Calu3 (cell line): ENCODE results near the gene SLC17A3. TPM values are rescaled to one million over a fixed set of nuclear protein-coding genes. Genes with fewer than 3 reads are reported as not detected.

Source experiments
- BruUV-seq: library from RNA; stranded (reverse); fragments of 400-500 nt; replicated peaks from 2 replicates; lab custom pipeline; 2021; lab: Mats Ljungman, UMichigan
- CTCF ChIA-PET: fragments of 300-600 bp; sonication (Branson Sonifier 250); formaldehyde crosslinking; loops from one replicate; lab custom pipeline; 2022; ENCODE audit warnings: antibody characterized with exemption; lab: Charles Lee
- DNase-seq: peaks from one replicate; pipeline ENCODE4 v3.0.0; 2022
- H3K27ac Mint-ChIP-seq: one replicate; pipeline ENCODE4 v1.8.0; 2022; ENCODE audit warnings: mixed read lengths; ENCODE audit not compliant: unreplicated experiment
- H3K27me3 Mint-ChIP-seq: one replicate; pipeline ENCODE4 v1.8.0; 2022; ENCODE audit warnings: mixed read lengths; ENCODE audit not compliant: unreplicated experiment
- H3K36me3 Mint-ChIP-seq: one replicate; pipeline ENCODE4 v1.8.0; 2022; ENCODE audit warnings: mild to moderate bottlenecking, moderate library complexity, mixed read lengths; ENCODE audit not compliant: insufficient read depth, unreplicated experiment
- H3K4me1 Mint-ChIP-seq: one replicate; pipeline ENCODE4 v1.8.0; 2022; ENCODE audit warnings: mild to moderate bottlenecking, low read depth, mixed read lengths; ENCODE audit not compliant: unreplicated experiment
- H3K4me3 Mint-ChIP-seq: one replicate; pipeline ENCODE4 v1.8.0; 2022; ENCODE audit warnings: mild to moderate bottlenecking, low read depth, moderate library complexity, mixed read lengths; ENCODE audit not compliant: unreplicated experiment
- H3K9me3 Mint-ChIP-seq: one replicate; pipeline ENCODE4 v1.8.0; 2022; ENCODE audit warnings: low read depth, mixed read lengths; ENCODE audit not compliant: unreplicated experiment
- CTCF ChIP-seq: fragments of 200-600 bp; IDR thresholded peaks from one replicate; pipeline ENCODE4 v1.8.0; 2022; ENCODE audit warnings: antibody characterized with exemption; ENCODE audit not compliant: unreplicated experiment
- intact Hi-C: fragments of 100-400 bp; cut with micrococcal nuclease; formaldehyde crosslinking; loops from one replicate; pipeline ENCODE4 v1.10.0; 2022; ENCODE audit not compliant: unreplicated experiment
- total RNA-seq: library from RNA; stranded (reverse); gene quantifications from 2 replicates; pipeline ENCODE4 v1.2.3, GENCODE V29; 2022

Gene SLC17A3
- total RNA-seq, 1 experiment from 2014 or later: not detected

- intact Hi-C loops: loop anchor here (1.0 to 10.0 kb wide), 5 partner anchors 102 to 668 kb away; no protein-coding TSS in a partner anchor
Measured at GRCh38 chr6:25889877-25890853, 16.1 kb upstream of the SLC17A3 start.

GRCh38 chr6:25888626-25889025, 14.6 kb upstream of the SLC17A3 start:
- BruUV-seq: no TSS peak
- no peak for DNase-seq
- intact Hi-C loops: no loop called here
- Mint-ChIP-seq H3K9me3 (no peaks in the 10 kb centered on the region), H3K4me3 (no peak overlapping the region), H3K27ac (no peak overlapping the region), H3K4me1 (peaks cover 20% of the 10 kb centered on the region), H3K36me3 (no peaks in the 10 kb centered on the region), H3K27me3 (no peaks in the 10 kb centered on the region)
- no peak for TF ChIP-seq CTCF
- CTCF ChIA-PET: no interaction called here

More at GRCh38 chr6:25889877-25890853, 16.1 kb upstream of the SLC17A3 start:
- no peak overlapping the region for H3K4me3 Mint-ChIP-seq
- CTCF ChIA-PET: interaction anchor here (0.5 to 2.0 kb wide), 9 partner anchors 9 to 610 kb away, joined by 3 to 14 read pairs (median 3); no protein-coding TSS in a partner anchor
- DNase-seq: peak; percentile 66
- TF ChIP-seq CTCF: peak; percentile 55
- H3K36me3 Mint-ChIP-seq: no peaks in the 10 kb centered on the region
- H3K27me3 Mint-ChIP-seq: no peaks in the 10 kb centered on the region
- H3K27ac Mint-ChIP-seq: no peak overlapping the region
- no TSS peak for BruUV-seq
- no peaks in the 10 kb centered on the region for H3K9me3 Mint-ChIP-seq
- H3K4me1 Mint-ChIP-seq: peaks cover 13% of the 10 kb centered on the region

- CTCF ChIA-PET: interaction anchor here (0.6 to 1.3 kb wide), 3 partner anchors 19 to 621 kb away, joined by 3 read pairs; no protein-coding TSS in a partner anchor
- no peaks in the 10 kb centered on the region for H3K9me3 Mint-ChIP-seq
- H3K27ac Mint-ChIP-seq: no peak overlapping the region
- H3K27me3 Mint-ChIP-seq: no peaks in the 10 kb centered on the region
- intact Hi-C loops: no loop called here
- no peaks in the 10 kb centered on the region for H3K36me3 Mint-ChIP-seq
- no TSS peak for BruUV-seq
- peaks cover 20% of the 10 kb centered on the region for H3K4me1 Mint-ChIP-seq
- DNase-seq: no peak
- TF ChIP-seq CTCF: no peak
- no peak overlapping the region for H3K4me3 Mint-ChIP-seq
Measured at GRCh38 chr6:25886066-25886465, 12.0 kb upstream of the SLC17A3 start.

GRCh38 chr6:25883991-25884390, 9.9 kb upstream of the SLC17A3 start:
- intact Hi-C loops: no loop called here
- Mint-ChIP-seq H3K4me1 (peaks cover 7% of the 10 kb centered on the region), H3K9me3 (no peaks in the 10 kb centered on the region), H3K27ac (no peak overlapping the region), H3K4me3 (no peak overlapping the region), H3K36me3 (no peaks in the 10 kb centered on the region), H3K27me3 (no peaks in the 10 kb centered on the region)
- DNase-seq: peak; percentile 24
- CTCF ChIA-PET: no interaction called here
- no TSS peak for BruUV-seq
- no peak for TF ChIP-seq CTCF
